Measurements from ENCODE around the gene PES1. TPM values are rescaled to one million over a fixed set of nuclear protein-coding genes. Genes with fewer than 3 reads are reported as not detected.

PES1 gene
- total RNA-seq, 1 experiment from 2014 or later: 167 TPM

DNA sequence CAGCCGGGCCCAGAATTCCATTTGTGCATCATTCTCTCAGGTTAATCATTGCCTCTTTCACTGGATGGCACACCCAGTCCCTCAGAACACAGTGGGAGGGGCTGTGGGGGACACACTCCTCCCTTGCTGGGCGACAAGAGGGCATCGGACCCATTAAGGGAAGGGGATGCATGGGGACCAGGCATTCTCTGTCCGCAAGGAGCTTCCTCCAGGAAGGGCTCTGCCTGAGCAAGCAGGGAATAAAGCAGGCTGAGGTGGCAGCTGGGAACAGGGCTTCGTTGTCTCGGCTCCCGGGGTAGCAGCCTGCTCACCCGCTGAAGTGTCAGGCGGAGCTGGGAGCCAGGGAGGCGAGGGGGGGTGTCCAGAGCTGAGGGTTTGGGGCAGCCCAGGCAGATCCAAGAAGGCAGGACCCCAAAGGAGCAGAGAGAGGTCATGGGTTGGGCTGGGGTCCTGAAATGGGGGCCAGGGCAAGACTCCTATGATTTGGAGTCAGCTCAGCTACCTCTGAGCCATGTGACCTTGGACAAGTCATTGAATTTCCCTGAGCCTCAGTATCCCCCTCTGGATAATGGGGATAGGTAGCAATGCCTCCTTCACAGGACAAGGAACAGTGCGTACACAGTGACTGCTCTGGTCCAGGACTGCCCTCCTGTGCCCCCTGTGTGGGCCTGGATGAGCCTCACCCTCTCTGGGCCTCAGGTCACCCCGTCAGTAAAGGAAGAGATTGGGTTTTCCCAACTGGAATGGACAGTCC is 18.7 kb downstream of the PES1 start:
- TF ChIP-seq, protein P1, sequence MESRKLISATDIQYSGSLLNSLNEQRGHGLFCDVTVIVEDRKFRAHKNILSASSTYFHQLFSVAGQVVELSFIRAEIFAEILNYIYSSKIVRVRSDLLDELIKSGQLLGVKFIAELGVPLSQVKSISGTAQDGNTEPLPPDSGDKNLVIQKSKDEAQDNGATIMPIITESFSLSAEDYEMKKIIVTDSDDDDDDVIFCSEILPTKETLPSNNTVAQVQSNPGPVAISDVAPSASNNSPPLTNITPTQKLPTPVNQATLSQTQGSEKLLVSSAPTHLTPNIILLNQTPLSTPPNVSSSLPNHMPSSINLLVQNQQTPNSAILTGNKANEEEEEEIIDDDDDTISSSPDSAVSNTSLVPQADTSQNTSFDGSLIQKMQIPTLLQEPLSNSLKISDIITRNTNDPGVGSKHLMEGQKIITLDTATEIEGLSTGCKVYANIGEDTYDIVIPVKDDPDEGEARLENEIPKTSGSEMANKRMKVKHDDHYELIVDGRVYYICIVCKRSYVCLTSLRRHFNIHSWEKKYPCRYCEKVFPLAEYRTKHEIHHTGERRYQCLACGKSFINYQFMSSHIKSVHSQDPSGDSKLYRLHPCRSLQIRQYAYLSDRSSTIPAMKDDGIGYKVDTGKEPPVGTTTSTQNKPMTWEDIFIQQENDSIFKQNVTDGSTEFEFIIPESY (IDR thresholded peaks at IDR 0.05; ENCODE audit: extremely low read depth, insufficient replicate concordance, low read length): no peak
- TF ChIP-seq SRF (IDR thresholded peaks at IDR 0.05; ENCODE audit: low read depth) (no peak), SIN3A (IDR thresholded peaks at IDR 0.05; ENCODE audit: low read depth) (no peak), EZH2phosphoT487 (IDR thresholded peaks at IDR 0.05; ENCODE audit: borderline replicate concordance) (no peak), ELF1 (IDR thresholded peaks at IDR 0.05; ENCODE audit: borderline replicate concordance, low read depth) (no peak), CBX3 (IDR thresholded peaks at IDR 0.05; ENCODE audit: low read depth) (no peak)
- TF ChIP-seq, protein P2, sequence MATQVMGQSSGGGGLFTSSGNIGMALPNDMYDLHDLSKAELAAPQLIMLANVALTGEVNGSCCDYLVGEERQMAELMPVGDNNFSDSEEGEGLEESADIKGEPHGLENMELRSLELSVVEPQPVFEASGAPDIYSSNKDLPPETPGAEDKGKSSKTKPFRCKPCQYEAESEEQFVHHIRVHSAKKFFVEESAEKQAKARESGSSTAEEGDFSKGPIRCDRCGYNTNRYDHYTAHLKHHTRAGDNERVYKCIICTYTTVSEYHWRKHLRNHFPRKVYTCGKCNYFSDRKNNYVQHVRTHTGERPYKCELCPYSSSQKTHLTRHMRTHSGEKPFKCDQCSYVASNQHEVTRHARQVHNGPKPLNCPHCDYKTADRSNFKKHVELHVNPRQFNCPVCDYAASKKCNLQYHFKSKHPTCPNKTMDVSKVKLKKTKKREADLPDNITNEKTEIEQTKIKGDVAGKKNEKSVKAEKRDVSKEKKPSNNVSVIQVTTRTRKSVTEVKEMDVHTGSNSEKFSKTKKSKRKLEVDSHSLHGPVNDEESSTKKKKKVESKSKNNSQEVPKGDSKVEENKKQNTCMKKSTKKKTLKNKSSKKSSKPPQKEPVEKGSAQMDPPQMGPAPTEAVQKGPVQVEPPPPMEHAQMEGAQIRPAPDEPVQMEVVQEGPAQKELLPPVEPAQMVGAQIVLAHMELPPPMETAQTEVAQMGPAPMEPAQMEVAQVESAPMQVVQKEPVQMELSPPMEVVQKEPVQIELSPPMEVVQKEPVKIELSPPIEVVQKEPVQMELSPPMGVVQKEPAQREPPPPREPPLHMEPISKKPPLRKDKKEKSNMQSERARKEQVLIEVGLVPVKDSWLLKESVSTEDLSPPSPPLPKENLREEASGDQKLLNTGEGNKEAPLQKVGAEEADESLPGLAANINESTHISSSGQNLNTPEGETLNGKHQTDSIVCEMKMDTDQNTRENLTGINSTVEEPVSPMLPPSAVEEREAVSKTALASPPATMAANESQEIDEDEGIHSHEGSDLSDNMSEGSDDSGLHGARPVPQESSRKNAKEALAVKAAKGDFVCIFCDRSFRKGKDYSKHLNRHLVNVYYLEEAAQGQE (IDR thresholded peaks at IDR 0.05; ENCODE audit: low read depth): no peak
- Histone ChIP-seq H3K36me3 (ENCODE audit: control insufficient read depth in 1 of 2, insufficient read depth in 2 of 2, low read length in 2 of 2) (peaks cover 14 to 19% of the 10 kb centered on the region in 2 experiments; a peak in 3 of 4 replicates), H3K4me2 (ENCODE audit: low read length) (0 out of 2 replicates have a peak overlapping the region, but pooled peaks have one; percentile 2), H3K9ac (ENCODE audit: low read length) (no peak overlapping the region), H3K79me2 (ENCODE audit: insufficient read depth, low read length) (no peaks in the 10 kb centered on the region), H3K27me3 (ENCODE audit: insufficient read depth, low read length) (no peaks in the 10 kb centered on the region), H3K4me1 (ENCODE audit: control insufficient read depth in 1 of 2, insufficient read depth in 2 of 2, low read length in 2 of 2) (peaks cover 6 to 22% of the 10 kb centered on the region in 2 experiments; a peak in 3 of 4 replicates), H3K9me3 (ENCODE audit: control insufficient read depth in 1 of 2, insufficient read depth in 1 of 2, low read depth in 1 of 2, low read length in 2 of 2) (no peaks in the 10 kb centered on the region), H3K9me2 (ENCODE audit: insufficient read depth) (no peaks in the 10 kb centered on the region), H3K4me3 (replicated peaks in 1 of 2; ENCODE audit: low read depth in 1 of 2, low read length in 2 of 2) (no peak overlapping the region), H4K20me1 (ENCODE audit: insufficient read depth) (no peaks in the 10 kb centered on the region), H3K27ac (ENCODE audit: low read depth, low read length) (no peak overlapping the region), H2AFZ (ENCODE audit: low read depth, low read length, poor library complexity, severe bottlenecking) (no peak overlapping the region)
- no peak for DNase-seq (ENCODE audit: low read depth, low spot score)
- no TSS peak for BruUV-seq (replicated peaks)
- RAD21 ChIA-PET (ENCODE audit: low non-redundant PET in 1 of 2, low total read pairs in 2 of 2, uncharacterized antibody in 2 of 2, unreplicated experiment in 2 of 2): no interaction called here
- intact Hi-C loops (cut with micrococcal nuclease): no loop called here
- CTCF ChIA-PET: no interaction called here
- ATAC-seq: peak; percentile 4; the same call in 1 of the 2 replicates
- POLR2A ChIA-PET: no interaction called here

Measured in HCT116 (cell line).